Skeletal muscle tissue (tissue), 5 donors: ENCODE results near the gene B3GALNT2. TPM values are rescaled to one million over a fixed set of nuclear protein-coding genes. Genes with fewer than 3 reads are reported as not detected.

ENCODE experiments used
- H3K27ac ChIP-seq: one replicate; pipeline ENCODE4 v1.7.0; 2013; ENCODE audit warnings: mild to moderate bottlenecking, low read depth, low read length, inconsistent platforms
- H3K27me3 ChIP-seq, 3 donors: one replicate each; pipeline ENCODE4 v1.7.0; 2013; ENCODE audit warnings: low read length in 3 of 3; ENCODE audit not compliant: control insufficient read depth in 3 of 3, insufficient read depth in 3 of 3
- H3K36me3 ChIP-seq, 3 donors: one replicate each; pipeline ENCODE4 v1.7.0; 2013; ENCODE audit warnings: low read length in 3 of 3; ENCODE audit not compliant: control insufficient read depth in 3 of 3, insufficient read depth in 3 of 3
- H3K4me1 ChIP-seq, 3 donors: one replicate each; pipeline ENCODE4 v1.7.0; 2013; ENCODE audit warnings: low read length in 3 of 3, mild to moderate bottlenecking in 3 of 3; ENCODE audit not compliant: control insufficient read depth in 3 of 3, insufficient read depth in 3 of 3
- H3K4me3 ChIP-seq, 3 donors: one replicate each; pipeline ENCODE4 v1.7.0; 2013; ENCODE audit warnings: low read length in 3 of 3
- H3K9ac ChIP-seq, 3 donors: one replicate each; pipeline ENCODE4 v1.7.0; 2013; ENCODE audit warnings: low read length in 3 of 3, mild to moderate bottlenecking in 3 of 3, moderate library complexity in 2 of 3, low read depth in 1 of 3
- H3K9me3 ChIP-seq, 3 donors: one replicate each; pipeline ENCODE4 v1.7.0; 2013; ENCODE audit warnings: low read length in 3 of 3; ENCODE audit not compliant: control insufficient read depth in 3 of 3
- small RNA-seq: library from RNA; depleted of rRNA; stranded (forward); fragments of <200 nt; gene quantifications from one replicate; pipeline ENCODE3, GENCODE V24; 2014
- total RNA-seq: library from RNA; depleted of rRNA; stranded (reverse); fragments of >200 nt; gene quantifications from one replicate; pipeline ENCODE4 v1.2.3, GENCODE V29; 2014
- donor health status: Osteomylitis.

The B3GALNT2 gene
- total RNA-seq, 1 donor from 2014 or later = 48.5 TPM

GRCh38 chr1:235402457-235403200 lies 101.6 kb downstream of the B3GALNT2 start:
- Histone ChIP-seq H3K27ac (no peak overlapping the region), H3K27me3 (no peaks in the 10 kb centered on the region), H3K9me3 (no peaks in the 10 kb centered on the region), H3K9ac (no peak overlapping the region), H3K4me1 (no peaks in the 10 kb centered on the region), H3K36me3 (peaks cover 0 to 5% (median 0%) of the 10 kb centered on the region in 3 donors), H3K4me3 (no peak overlapping the region)

DNA sequence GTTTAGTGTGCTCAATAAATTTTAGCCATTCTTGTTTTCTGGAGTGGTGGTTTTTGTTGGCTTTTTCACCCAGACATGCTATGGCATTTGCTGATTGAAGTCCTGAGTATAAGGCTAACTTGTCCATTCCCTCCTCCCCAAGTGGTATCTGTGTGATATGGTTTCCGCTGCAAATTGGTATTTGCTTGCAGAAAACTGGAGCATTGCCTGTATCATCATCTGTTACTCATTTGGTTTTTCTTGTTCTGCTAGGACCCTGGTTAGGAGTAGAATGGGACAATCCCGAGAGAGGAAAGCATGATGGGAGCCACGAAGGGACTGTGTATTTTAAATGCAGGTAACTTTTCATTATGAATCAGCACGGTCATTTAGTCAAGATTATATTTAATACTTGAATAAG lies 103.0 kb downstream of the B3GALNT2 start:
- no peaks in the 10 kb centered on the region for H3K27me3 ChIP-seq
- peaks cover 0 to 5% (median 0%) of the 10 kb centered on the region in 3 donors for H3K36me3 ChIP-seq
- no peaks in the 10 kb centered on the region for H3K4me1 ChIP-seq
- H3K27ac ChIP-seq = no peak overlapping the region
- H3K9ac ChIP-seq = no peak overlapping the region
- no peaks in the 10 kb centered on the region for H3K9me3 ChIP-seq
- H3K4me3 ChIP-seq = no peak overlapping the region

Small RNA genes within 50 kb of the gene (small RNA-seq; reads per million reads assigned to genes)
- gene MTCO3P46 (not detected), gene MTND4LP21 (not detected), gene RPS21P1 (not detected)

Other genes starting within 250 kb of the B3GALNT2 start
- gene ARID4B, start 176.3 kb downstream of the B3GALNT2 start, total RNA-seq = 23.0 TPM
- 15.1 TPM for gene GGPS1, start 175.9 kb downstream of the B3GALNT2 start, total RNA-seq
- gene TBCE, start 137.0 kb downstream of the B3GALNT2 start, total RNA-seq = 32.9 TPM
- gene GNG4, start 145.3 kb upstream of the B3GALNT2 start, total RNA-seq = 1.0 TPM